HG03457 (cell line): Measurements from ENCODE around the gene ARHGEF4.

Experiments used
- ATAC-seq: cut with Tn5 transposase; IDR thresholded peaks from one replicate; pipeline ENCODE4 v1.9.1; 2021; ENCODE audit warnings: moderate number of reproducible peaks; ENCODE audit not compliant: unreplicated experiment

The ARHGEF4 gene

DNA sequence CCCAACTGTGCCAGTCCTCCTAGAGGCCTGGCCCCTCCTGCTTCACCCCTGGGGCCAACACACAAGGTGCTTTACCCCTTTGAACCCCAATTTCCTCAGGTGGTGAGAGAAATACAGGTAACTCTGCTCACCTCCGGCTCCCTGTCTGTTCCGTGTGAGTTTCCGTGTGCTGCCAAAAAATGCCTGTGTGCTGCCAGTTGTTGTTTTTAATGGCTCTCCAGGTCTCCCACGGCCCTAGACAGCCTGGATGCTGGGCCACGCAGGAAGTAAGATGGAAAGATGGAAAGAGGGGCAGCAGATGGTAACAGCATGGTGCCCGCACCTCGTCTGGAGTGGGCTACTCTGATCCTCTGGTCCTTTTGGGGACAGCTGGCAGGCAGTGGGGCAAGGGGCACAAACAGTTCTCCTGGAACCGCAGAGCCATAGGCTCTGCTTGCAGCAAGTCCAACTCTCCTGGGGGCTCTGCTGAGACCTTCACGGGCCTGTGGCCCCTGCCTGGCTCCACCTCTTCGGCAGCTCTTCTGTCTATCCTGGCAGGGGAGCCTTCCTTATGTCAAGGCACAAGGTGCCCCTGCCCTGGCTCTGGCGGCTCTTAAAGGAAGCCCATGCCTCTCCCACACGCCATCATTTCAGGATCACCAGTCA, 4.3 kb upstream of the ARHGEF4 start:
- no peak for ATAC-seq

DNA sequence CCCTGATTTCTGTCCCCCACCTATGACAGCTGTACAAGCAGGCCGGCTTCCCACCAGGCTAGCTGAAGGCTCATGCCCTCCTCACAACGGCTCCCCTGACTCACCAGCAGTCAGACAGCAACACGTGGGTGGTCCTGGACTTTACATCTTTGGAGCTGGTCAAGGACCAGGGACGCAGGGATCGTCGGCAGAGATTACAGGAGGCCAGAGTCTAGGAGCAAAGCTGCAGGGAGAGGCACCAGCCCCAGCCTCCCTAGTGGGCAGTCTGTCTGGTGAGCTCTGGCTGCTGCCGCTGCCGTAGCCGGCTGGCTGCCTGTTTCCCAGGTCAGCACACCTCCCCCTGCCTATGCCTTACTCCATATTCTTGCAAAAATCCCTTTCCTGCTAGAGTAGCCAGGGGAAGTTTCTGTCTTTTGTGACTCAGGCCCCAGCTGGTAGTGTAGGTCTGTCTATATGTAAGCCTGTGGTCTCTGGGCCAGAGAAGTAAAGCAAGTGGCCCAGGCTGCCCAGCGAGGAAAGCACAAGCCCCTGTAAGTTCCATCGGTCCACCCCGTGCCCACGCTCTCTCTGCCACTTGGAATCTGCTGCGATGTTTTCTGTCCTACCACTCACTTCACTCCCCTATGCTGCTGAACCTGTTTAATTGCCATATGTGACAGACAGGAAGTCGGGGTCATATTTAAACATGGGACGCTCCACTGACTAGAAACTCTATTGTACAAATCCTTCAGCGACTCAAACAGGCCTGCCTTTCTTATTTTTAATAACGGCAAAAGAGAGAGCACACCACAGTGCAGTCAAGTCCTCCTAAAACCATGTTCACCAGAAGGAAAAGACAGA, 2.4 kb upstream of the ARHGEF4 start:
- ATAC-seq: no peak

DNA sequence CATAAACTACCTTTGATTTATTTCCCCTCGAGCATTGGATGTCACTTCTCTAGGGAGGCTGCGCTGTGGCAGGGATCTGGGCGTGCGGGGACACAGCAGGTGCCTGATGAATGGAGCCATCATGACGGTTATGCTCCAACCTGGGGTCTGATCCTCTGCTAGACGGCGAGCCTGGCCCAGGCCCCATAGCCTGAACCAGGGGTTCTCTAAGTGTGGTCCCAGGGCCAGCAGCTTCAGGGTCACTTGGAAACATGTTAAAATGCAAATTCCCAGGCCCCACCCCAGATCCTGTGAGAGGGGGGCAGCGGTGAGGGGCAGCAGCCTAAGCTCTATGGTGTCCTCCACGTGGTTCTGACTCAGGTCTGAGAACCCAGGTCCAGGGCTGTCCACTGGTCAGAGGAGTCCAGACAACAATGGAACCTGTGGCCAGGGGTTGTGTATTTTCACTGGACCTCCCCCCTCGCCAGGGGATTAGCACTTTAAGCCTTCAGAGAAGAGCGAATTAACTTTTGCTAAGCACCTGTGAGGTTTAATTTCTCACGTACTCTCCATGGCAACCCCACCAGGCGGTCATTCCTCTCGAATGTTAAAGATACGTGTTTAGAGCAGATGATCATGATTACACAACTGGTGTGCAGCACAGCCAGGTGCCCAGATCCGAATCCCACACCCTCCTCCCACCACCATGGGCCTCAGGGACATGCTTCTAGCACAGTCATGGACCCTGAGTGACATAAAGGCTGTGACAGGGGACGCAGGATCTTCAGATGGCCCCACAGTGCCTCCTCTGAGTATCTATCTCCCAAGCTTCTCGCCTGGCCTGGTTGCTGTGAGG, 1.6 kb upstream of the ARHGEF4 start:
- no peak for ATAC-seq

DNA sequence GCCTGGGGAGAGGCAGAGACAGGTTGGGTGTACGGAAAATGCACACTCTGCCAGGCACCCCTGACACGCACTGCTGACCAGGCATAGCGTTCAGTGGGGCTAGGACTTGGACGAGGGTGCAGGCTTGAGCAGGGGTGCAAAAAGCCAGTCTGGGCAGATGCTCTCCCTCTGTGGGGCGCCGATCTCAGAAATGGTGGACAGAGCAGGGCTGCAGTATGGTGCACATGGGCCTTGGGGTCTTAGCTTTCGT, 1.0 kb upstream of the ARHGEF4 start:
- no peak for ATAC-seq

DNA sequence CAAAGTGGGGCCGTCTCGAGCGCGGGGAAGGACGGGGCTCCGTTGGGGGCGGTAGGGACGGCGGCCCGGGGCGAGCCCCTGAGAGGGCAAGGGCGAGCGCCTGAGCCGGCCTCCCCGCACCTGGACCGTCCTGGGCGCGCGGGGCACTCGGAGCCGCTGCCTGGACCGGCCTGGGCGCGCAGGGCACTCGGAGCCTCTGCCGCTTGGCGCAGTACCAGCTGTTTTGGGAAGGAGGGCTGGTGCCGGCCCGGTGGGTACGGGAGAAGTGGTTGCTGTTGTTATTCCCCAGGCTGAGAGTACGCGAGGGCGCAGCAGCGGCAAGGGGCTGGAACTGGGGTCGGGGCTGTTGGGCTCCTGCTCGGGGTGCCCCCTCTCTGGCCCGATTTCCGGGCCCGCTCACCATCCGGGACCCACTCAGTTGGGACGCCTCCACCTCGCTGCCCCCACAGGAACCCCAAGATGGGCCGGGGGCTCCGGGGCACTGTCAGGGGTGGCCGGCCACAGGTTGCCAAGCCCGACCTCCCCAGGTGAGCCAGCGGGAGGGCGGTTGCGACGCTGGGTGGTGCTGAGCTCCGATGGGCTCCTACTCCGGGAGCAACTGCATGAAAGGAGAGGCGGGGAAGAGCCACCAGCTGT, 579 bp downstream of the ARHGEF4 start:
- ATAC-seq: no peak

DNA sequence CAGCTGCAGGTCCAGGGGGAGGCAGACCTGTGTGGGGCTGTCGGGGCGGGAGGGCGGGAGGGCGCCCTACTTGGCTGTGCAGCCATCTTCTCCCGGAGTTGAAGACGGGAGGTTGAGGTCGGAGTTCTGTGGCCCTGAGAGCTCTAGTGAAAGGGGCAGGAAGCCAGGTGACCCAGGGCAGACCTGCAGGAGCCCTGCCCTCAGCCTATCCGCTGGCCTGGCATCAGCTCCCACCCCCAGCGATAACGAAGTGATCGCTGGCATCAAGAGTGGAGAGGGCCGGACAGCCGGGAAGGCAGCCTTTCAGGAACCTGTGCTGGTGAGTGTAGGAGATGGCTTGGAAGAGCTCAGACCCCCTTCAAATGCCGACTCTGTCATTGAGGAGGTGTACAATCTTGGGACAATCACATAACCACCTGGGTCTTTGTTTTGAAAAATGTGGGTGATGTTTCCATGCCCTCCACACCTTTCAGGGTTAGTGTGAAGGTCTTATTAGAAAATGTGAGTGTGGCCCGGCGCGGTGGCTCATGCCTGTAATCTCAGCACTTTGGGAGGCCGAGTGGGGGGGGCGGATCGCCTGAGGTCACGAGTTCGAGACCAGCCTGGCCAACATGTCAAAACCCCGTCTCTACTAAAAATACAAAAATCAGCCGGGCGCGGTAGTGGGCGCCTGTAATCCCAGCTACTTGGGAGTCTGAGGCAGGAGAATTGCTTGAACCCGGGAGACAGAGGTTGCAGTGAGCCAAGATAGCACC, 1.3 kb downstream of the ARHGEF4 start:
- no peak for ATAC-seq

DNA sequence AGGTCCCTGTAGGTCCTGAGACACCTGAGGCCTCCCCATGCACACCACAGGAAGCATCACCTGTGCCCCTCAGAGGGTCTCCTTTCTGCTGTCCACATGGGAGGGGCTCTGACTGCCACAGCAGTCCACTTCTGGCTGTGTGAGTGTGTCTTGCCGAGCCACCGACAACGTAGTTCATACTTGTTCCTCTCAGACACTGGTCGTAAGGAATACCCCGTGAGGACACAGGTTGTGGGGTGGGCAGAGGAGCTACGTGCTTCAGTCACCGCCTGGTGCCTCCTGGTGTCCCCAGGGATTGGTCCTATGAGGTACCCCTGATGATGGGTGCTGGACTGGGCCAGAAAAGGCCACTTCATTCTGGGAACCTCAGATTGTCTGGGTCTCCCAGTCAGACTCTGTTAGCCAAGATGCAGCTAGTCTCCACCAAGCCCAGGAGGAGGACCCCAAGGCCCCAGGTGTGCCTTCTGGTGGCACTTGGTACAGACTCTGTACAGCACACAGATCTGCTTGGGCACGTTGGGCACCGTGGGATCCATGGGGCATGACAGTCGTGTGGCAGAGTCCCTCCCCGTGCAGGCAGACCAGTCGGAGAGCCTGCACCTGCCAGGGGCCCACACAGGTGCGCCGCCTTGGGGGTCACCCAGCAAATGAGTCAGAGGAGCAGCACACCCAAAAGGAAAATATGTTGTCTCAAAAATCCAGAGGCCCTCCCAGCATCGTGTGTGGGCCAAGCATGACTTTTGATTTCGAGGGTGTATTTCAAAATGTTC, 2.5 kb downstream of the ARHGEF4 start:
- no peak for ATAC-seq

DNA sequence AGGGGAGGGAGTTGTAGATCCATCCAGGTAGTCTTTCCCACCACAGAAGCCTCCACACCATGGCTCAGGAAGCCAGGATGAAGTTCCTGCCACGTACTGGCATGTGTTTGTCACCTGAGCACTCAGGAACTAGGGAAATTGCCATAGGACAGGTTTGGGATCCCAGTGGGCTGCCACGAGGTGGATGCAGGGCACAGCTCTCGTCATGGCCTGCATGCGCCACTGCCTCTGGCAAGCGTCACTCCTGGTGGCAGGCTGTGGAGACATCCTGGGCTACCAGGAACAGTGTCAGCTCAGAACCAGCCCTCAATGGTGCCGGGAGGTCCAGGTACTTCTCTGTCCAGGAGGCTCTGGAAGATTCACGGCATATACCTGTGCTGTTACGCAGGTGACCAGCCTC, 3.8 kb downstream of the ARHGEF4 start:
- ATAC-seq: no peak

DNA sequence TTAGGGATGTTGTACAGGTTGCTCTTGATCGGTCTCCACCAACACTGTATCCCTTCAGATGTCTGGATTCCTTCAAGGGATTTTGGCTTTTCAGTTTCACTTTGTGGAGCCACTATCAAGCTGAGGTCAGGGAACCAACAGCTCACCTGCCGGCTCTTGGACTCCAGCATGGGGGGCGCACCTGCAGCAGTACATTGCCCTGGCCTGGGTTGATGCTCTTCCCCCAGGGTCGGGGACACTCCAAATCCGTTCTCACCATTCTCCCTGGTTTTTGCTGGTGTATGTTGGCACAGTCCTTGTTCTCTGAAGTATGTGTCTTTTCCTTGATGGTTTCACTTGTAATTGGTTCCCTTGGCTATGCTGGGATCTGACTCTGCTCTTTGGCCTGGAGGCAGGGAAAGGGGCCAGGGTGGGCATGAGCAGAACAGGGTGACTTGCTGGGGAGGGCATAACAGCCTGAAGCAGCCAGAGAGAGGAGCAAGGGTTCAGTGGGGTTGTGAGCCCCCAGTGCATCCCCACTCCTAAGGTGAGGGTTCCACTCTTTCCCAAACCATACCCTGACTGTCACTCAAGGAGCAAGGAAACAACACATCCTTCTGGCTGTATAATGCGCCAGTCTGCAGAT, 5.1 kb downstream of the ARHGEF4 start:
- ATAC-seq: no peak

DNA sequence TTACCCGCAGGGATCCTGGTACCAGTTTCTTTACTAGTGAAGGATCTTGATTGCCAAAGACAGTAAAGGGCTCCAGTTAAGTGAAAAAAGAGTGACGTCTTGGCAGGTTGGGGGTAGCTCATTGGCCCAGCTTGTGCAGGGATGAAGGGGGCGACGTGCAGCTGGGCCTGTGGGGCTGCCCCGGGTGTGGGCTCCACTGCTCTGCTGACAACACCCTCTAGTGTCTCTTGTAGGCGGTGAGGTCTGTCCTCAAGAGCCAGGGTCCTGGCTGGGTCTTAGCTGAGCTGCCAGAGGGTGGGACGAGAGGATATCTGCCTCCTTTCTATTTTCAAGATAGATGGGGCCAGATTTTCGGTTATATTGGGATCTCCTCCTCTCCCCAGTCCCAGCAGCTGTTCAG, 6.1 kb downstream of the ARHGEF4 start:
- no peak for ATAC-seq

DNA sequence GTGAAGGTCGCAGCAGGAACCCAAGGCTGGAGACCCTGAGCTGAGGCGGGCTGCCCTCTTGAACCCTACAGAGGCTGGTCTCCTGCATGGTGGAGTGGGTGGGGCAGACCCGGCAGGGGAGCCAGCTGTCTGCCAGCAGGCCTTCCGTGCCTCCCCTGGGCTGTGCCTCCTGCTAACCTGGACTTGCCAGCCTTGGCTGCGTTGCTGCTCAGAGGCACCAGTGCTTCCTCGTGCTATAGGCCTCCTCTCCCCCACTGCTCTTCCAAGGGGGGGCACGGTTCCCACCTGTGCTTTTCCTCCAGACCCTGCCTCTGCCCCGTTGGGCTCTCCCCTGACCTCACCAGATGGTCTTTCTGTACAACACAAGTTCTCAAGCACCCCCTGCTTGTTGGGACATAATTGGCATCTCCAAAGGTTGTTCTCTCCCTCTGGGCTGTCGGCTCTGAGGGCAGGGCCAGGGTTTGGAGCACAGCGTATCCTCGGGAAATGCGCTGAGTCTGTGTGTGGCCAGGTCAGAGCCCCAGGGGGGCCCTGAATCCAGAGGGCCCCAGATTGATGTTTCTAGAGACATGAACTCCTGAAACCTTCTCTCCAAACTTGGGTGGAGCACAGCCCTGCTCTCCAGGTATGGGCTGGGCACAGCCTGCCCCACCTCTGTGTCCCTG, 6.7 kb downstream of the ARHGEF4 start:
- no peak for ATAC-seq

DNA sequence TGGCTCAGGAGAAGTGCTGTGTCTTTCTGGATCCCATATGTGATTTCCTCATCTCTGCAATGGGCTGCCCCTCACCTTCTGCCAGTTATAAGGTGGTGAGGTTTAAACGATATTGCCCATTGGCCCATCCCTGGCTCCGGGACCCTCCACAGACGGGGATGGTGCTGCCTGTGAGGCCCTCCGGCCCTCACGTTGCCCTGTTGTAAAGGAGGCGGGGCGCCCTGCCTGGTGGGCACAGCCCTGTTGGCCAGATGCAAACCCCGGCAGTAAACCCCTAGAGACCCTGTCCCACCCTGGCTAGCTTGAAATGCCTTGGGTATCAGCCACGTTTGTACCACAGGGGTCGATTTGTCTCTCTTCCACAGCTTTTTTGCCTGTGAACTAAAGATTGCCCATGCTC, 7.4 kb downstream of the ARHGEF4 start:
- ATAC-seq: no peak

DNA sequence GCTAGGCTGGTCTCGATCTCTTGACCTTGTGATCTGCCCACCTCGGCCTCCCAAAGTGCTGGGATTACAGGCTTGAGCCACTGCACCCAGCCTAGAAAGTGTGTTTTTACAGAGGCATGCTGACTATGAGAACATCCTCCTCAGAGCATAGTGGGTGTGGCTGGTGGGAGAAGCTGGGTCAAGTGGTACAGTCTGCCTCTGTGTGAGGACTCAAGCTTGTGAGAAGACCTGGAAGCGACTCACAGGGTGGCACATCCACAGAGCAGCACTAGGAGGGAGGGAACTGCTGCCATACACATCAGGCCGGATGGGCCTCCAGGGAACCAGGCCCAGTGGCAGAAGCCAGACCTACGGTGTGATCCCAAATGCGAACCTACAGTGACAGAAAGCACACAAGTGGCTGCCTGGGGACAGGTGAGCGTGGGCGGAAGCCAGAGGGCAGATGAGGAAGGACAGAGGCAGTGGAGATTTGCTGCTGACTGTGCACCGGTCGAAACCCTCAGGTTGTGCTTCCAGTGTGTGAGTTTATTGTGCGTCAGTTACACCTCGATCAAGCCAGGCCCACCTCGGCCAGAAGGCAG, 8.9 kb downstream of the ARHGEF4 start:
- no peak for ATAC-seq

DNA sequence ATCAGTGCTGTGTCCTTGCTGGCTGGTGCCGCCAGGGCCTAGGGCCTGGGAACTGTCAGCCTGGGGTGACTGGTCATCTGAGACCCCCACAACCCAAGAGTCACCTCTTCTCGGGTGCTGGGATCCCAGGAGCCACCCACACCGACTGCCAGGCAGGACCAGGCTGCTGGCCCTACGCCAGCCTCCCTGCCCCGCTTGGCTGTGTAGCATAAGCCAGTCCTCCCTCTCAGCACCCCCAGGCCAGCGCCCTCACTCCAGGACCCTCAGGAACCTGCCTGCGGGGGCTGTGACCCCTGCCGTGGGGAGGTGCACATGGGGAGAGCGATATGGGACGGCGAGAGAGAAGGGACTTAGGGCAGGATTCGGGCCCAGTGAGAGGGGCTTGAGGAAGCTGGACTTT, 9.5 kb downstream of the ARHGEF4 start:
- ATAC-seq: no peak

DNA sequence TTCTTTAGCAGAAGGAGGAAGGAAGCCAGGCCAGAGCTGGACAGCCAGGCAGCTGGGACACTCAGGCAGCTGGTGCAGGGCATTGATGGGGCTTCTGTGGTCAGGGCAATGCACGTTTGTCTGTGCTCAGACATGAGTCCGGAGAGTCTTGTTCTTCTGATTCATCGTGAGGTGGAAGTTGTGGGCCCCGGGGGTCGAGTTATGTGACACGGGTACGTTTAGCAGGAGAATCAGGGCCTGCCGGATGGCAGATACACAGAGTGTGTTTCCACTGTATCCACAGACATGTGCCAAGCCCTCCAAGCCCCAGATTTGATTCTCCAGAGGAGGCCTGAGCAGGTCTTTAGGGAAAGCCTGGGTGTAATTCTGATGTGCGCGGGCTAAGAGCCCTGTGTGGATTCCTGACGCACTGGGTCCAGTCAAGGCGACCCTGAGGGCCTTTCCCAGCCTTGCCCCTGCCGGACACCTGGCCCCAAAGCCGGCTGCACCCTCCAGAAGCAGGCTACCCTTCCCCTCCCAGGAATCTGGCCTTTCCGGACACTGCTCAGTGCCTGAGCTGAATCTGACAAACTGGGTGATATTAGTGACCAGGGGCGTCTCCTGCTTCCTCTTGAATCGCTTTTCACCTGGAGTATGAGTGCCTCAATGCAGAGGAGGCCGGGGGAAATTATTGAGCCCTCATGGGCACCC, 10.1 kb downstream of the ARHGEF4 start:
- no peak for ATAC-seq

DNA sequence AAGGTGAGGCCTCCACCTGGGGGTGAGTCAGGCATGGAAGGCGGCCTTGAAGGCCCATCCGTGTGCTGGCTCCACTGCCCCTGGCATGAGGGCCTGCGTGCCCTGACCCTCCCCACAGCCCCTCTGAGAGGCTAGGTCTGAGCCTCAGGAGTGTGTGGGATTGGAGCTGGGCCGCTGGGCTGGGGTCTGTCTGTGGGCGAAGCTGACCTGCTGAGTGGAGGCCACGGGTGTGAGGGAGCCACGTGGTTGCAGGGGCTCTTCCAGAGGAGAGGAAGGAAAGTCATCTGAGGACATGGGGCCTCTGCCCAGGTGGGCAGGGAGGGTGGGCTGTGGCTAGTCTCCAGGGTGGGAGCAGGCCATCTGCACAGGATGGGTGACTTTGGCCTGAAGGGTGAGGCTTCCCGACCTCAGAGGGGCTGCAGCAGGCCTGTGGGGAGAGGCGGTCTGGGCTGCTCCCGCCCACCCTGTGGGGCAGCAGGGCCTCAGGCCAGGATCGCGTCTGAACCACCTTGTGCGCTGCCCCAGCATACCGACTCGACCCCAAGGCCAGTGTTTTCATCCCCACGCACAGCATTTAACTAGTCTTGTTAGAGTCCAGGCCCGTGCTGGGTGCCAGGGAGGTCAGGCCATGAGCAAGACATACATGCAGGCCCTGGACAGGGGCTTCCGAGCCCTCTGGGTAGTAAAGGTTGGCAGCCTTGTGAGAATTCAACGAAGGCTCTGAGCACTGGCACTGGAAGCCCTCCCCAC, 11.2 kb downstream of the ARHGEF4 start:
- ATAC-seq: no peak

DNA sequence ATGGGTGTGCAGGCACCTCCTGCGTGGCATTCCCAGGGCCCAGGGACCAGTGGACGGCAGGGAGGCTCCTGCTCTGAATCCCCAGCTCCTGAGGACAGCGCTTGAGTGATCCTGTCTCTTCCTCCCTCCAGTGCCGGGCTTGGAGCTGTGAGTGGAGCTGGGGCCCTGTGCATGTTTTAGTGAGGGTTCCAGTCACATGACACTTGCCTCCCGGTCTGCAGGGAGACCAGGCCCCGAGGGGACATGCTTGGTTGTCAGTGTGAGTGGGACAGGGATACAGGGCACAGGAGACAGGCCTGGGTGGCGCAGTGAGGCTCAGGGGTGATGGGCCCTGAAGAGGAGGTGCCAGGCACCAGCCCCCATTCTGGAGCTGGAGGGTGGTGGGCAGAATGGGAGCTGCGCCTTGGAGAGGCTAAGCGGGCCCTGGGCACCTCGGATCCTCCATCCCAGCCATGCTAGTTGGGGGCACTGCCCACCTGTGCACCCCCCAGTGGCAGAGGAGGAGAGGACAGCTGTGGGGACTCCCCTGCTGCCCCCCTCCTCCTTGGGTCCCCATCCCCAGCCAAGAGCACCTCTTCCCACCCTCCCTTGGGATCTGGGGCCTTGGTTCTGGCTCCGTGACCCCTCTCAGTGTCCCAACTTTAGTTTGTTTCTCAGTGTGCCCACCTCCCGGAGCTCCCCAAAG, 12.0 kb downstream of the ARHGEF4 start:
- ATAC-seq: no peak
